MM.1S (cell line): Measurements from ENCODE around the gene SNTB2.

Experiments
- DNase-seq: peaks from one replicate; pipeline ENCODE4 v3.0.0-alpha.2; 2015
- H2AFZ ChIP-seq: fragments of 300-600 bp; sonication (generic); 2 replicates; pipeline ENCODE4 v1.6.0; 2016; ENCODE audit warnings: antibody characterized with exemption, low read length
- H3F3A ChIP-seq: fragments of 300-600 bp; sonication (generic); 2 replicates; pipeline ENCODE4 v1.6.1; 2016; ENCODE audit warnings: mild to moderate bottlenecking, antibody characterized with exemption, low read length, moderate library complexity, mixed read lengths; ENCODE audit not compliant: insufficient read depth
- H3K27ac ChIP-seq: fragments of 300-600 bp; sonication (generic); 2 replicates; pipeline ENCODE4 v1.5.1; 2016; ENCODE audit warnings: mild to moderate bottlenecking, low read length
- H3K27me3 ChIP-seq: fragments of 300-600 bp; sonication (generic); replicated peaks from 2 replicates; pipeline ENCODE4 v1.6.0; 2016; ENCODE audit warnings: low read length; ENCODE audit not compliant: insufficient read depth
- H3K36me3 ChIP-seq: fragments of 300-600 bp; sonication (generic); replicated peaks from 2 replicates; pipeline ENCODE4 v1.6.1; 2016; ENCODE audit warnings: mild to moderate bottlenecking, low read length, mixed read lengths; ENCODE audit not compliant: insufficient read depth
- H3K4me1 ChIP-seq: fragments of 300-600 bp; sonication (generic); 2 replicates; pipeline ENCODE4 v1.6.1; 2016; ENCODE audit warnings: low read length, mixed read lengths
- H3K4me2 ChIP-seq: fragments of 300-600 bp; sonication (generic); 2 replicates; pipeline ENCODE4 v1.6.0; 2016; ENCODE audit warnings: low read depth, low read length
- H3K4me3 ChIP-seq: fragments of 300-600 bp; sonication (generic); 2 replicates; pipeline ENCODE4 v1.5.1; 2016; ENCODE audit warnings: low read length, mixed read lengths
- H3K79me2 ChIP-seq: fragments of 300-600 bp; sonication (generic); 2 replicates; pipeline ENCODE4 v1.6.1; 2016; ENCODE audit warnings: mixed run types, low read length, mixed read lengths
- H3K9ac ChIP-seq: fragments of 300-600 bp; sonication (generic); 2 replicates; pipeline ENCODE4 v1.6.1; 2016; ENCODE audit warnings: low read length, mixed read lengths
- H3K9me2 ChIP-seq: fragments of 300-600 bp; sonication (generic); replicated peaks from 2 replicates; pipeline ENCODE4 v1.6.1; 2016; ENCODE audit warnings: mild to moderate bottlenecking, low read length, mixed read lengths; ENCODE audit not compliant: insufficient read depth
- H3K9me3 ChIP-seq: fragments of 300-600 bp; sonication (generic); replicated peaks from 2 replicates; pipeline ENCODE4 v1.6.1; 2016; ENCODE audit warnings: mild to moderate bottlenecking, low read length, mixed read lengths; ENCODE audit not compliant: insufficient read depth
- H4K20me1 ChIP-seq: fragments of 300-600 bp; sonication (generic); 2 replicates; pipeline ENCODE4 v1.6.1; 2016; ENCODE audit warnings: mild to moderate bottlenecking, low read length, moderate library complexity, mixed read lengths; ENCODE audit not compliant: insufficient read depth
- CTCF ChIP-seq: fragments of 300-600 bp; sonication (generic); IDR thresholded peaks from 2 replicates; pipeline ENCODE4 v1.5.1; 2016; ENCODE audit warnings: antibody characterized with exemption, low read length, mixed read lengths
- EZH2 ChIP-seq: fragments of 300-600 bp; sonication (generic); optimal IDR thresholded peaks from 2 replicates; pipeline ENCODE3; 2017; ENCODE audit warnings: low read depth, mild to moderate bottlenecking, antibody characterized with exemption, low read length, mixed read lengths
- EZH2phosphoT487 ChIP-seq: fragments of 300-600 bp; sonication (generic); IDR thresholded peaks from 2 replicates; pipeline ENCODE4 v1.6.1; 2018; ENCODE audit warnings: antibody characterized with exemption, low read length

Gene SNTB2

GRCh38 chr16:69306031-69306430, 119.1 kb downstream of the SNTB2 start:
- H3K9me3 ChIP-seq, result no peaks in the 10 kb centered on the region
- H3K79me2 ChIP-seq, result no peaks in the 10 kb centered on the region
- H3K4me3 ChIP-seq, result no peak overlapping the region
- no peaks in the 10 kb centered on the region for H3F3A ChIP-seq
- H3K9ac ChIP-seq, result no peak overlapping the region
- no peaks in the 10 kb centered on the region for H3K36me3 ChIP-seq
- H3K4me2 ChIP-seq, result no peak overlapping the region
- no peaks in the 10 kb centered on the region for H4K20me1 ChIP-seq
- no peaks in the 10 kb centered on the region for H3K27me3 ChIP-seq
- H3K9me2 ChIP-seq, result no peaks in the 10 kb centered on the region
- H2AFZ ChIP-seq, result no peak overlapping the region
- TF ChIP-seq EZH2phosphoT487 (no peak), EZH2 (no peak), CTCF (no peak)
- no peak overlapping the region for H3K27ac ChIP-seq
- DNase-seq, result no peak
- H3K4me1 ChIP-seq, result peaks cover 6% of the 10 kb centered on the region; the same call in 1 of the 2 replicates

DNA sequence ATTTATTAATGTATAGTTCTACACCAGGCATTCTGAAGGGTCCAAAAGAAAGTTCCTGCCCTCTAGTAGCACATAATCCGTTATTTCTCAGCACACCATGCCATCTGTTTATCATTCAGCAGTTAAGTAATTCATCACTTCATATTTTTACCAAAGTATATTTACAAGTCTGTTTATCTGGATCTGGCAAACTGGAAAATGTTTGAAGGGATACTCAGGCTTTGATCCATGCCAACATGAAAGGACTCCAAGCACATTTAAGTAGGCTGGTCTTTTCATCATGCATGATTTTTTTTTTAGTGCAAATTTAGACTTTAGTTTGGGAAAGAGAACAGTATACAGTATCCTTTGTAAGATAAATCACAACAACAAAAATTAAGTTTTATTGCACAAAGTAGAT, 120.1 kb downstream of the SNTB2 start:
- TF ChIP-seq CTCF (no peak), EZH2phosphoT487 (no peak), EZH2 (no peak)
- Histone ChIP-seq H2AFZ (no peak overlapping the region), H3K9ac (no peak overlapping the region), H3K4me2 (no peak overlapping the region), H4K20me1 (no peaks in the 10 kb centered on the region), H3K79me2 (peaks cover 6% of the 10 kb centered on the region), H3K27me3 (no peaks in the 10 kb centered on the region), H3K4me1 (peaks cover 6% of the 10 kb centered on the region; the same call in 1 of the 2 replicates), H3F3A (peaks cover 6% of the 10 kb centered on the region; the same call in 1 of the 2 replicates), H3K9me3 (no peaks in the 10 kb centered on the region), H3K27ac (no peak overlapping the region), H3K36me3 (no peaks in the 10 kb centered on the region), H3K4me3 (no peak overlapping the region), H3K9me2 (no peaks in the 10 kb centered on the region)
- no peak for DNase-seq

GRCh38 chr16:69307856-69308255, 120.9 kb downstream of the SNTB2 start:
- peaks cover 13% of the 10 kb centered on the region for H3K79me2 ChIP-seq
- H3K4me1 ChIP-seq, result peaks cover 6% of the 10 kb centered on the region; the same call in 1 of the 2 replicates
- H3K27ac ChIP-seq, result no peak overlapping the region
- DNase-seq, result no peak
- H3K9ac ChIP-seq, result no peak overlapping the region
- no peaks in the 10 kb centered on the region for H3K36me3 ChIP-seq
- TF ChIP-seq EZH2, result no peak
- no peak for TF ChIP-seq EZH2phosphoT487
- no peak for TF ChIP-seq CTCF
- no peaks in the 10 kb centered on the region for H3K9me3 ChIP-seq
- H3F3A ChIP-seq, result peaks cover 8% of the 10 kb centered on the region; the same call in 1 of the 2 replicates
- H4K20me1 ChIP-seq, result no peaks in the 10 kb centered on the region
- no peaks in the 10 kb centered on the region for H3K27me3 ChIP-seq
- no peak overlapping the region for H3K4me2 ChIP-seq
- no peak overlapping the region for H2AFZ ChIP-seq
- no peak overlapping the region for H3K4me3 ChIP-seq
- H3K9me2 ChIP-seq, result no peaks in the 10 kb centered on the region
